Measurements from ENCODE around the gene FRMD4A.
A peak's percentile ranks its signal among the peaks of the same experiment; 100 is the strongest.

The FRMD4A gene

DNA sequence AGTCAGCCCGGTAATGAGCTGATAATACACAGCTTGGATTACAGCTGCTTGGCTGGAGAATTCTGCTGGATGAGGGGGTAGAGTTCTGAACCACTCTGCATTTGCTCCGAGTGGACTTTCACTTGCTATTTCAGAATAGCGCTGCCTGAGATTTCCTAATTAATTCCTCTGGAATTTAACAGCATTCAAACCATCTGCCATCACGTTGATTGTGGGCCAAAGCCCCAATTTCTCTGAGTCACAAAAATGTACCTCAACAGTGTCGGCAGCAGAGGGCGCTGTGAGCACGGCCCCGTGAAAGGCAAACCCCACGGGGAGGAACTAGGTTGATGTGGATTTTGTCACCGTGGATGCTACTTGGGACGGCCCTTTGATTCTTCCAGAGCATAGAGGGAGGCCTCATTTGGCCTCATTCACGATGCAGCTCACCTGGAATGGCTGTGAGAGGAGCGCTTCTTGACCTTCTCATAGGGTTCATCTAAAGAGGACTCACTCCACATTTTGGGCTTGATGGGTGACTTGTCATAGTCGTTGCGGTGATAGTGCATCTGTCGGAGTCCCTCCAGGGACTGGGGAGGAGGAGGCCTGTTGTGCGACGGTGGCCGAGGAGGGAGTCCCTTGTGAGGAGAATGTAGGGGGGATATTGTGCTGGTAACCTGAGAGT, 670.7 kb downstream of the FRMD4A start:
- no peak for FAIRE-seq
- TF ChIP-seq, protein P1, sequence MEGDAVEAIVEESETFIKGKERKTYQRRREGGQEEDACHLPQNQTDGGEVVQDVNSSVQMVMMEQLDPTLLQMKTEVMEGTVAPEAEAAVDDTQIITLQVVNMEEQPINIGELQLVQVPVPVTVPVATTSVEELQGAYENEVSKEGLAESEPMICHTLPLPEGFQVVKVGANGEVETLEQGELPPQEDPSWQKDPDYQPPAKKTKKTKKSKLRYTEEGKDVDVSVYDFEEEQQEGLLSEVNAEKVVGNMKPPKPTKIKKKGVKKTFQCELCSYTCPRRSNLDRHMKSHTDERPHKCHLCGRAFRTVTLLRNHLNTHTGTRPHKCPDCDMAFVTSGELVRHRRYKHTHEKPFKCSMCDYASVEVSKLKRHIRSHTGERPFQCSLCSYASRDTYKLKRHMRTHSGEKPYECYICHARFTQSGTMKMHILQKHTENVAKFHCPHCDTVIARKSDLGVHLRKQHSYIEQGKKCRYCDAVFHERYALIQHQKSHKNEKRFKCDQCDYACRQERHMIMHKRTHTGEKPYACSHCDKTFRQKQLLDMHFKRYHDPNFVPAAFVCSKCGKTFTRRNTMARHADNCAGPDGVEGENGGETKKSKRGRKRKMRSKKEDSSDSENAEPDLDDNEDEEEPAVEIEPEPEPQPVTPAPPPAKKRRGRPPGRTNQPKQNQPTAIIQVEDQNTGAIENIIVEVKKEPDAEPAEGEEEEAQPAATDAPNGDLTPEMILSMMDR (IDR thresholded peaks at IDR 0.05; ENCODE audit: insufficient read depth, missing control alignments): peak; percentile 90

DNA sequence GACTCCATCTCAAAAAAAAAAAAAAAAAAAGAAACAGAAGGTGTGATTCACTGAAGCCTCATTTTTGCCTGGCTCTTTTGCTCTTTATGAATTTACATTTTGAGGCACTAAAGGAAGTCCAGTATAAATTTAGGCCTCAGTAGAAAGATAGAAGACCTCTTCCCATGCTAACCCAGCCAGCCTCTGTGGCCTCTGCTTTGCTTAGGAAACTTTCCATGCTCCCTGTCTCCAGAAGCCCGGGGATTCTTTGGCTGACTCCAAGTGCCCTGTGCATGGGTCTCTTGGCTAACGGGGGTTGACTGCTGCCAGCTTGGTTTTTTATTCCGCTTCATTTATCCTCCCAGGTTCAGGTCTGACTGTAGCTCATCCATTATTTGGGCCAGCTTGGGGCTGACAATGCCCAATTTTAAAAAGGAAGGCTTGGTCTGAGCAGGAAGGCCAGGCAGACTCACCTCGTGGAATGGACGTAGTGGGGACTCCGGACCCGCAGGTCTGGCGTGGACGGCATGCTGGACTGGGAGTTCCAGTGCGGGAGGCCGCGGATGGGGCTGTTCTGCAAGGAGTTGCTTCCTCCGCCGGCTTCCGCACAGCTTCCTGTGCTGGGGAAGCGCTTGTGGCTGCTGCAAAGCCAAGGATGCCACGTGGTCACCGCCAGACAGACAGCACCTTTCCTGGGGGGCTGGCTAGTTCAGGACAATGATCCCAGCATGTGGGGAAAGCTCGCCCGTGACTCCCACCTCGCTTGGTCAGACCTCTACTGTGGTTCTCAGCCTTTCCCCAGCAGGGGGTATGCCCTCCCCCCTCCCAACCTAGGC, 671.6 kb downstream of the FRMD4A start:
- FAIRE-seq (no peak), DNase-seq (ENCODE audit: insufficient read length, low spot score) (no peak)
- TF ChIP-seq, protein P1 (IDR thresholded peaks at IDR 0.05; ENCODE audit: insufficient read depth, missing control alignments): no peak

More for the DNA sequence above, 670.7 kb downstream of the FRMD4A start:
- DNase-seq (ENCODE audit: insufficient read length, low spot score): peak; percentile 66

DNA sequence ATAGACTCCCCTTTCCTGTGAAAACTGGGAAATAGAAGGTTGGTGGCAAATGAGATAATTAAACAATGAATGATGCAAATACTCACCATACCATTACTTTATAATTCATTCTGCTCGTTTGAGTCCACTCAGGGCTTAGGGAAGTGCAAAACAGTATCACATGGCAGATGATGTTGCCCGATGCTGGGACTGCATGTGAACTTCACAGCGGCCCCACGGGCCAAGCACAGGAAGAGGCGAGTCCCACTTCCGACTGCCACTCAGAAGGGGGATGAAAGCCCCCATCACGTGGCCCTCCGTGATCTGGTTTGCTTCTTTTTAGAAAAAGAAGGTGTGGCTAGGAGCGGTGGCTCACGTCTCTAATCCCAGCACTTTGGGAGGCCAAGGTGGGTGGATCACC, 672.5 kb downstream of the FRMD4A start:
- TF ChIP-seq, protein P1 (IDR thresholded peaks at IDR 0.05; ENCODE audit: insufficient read depth, missing control alignments): no peak
- no peak for FAIRE-seq
- no peak for DNase-seq (ENCODE audit: insufficient read length, low spot score)

DNA sequence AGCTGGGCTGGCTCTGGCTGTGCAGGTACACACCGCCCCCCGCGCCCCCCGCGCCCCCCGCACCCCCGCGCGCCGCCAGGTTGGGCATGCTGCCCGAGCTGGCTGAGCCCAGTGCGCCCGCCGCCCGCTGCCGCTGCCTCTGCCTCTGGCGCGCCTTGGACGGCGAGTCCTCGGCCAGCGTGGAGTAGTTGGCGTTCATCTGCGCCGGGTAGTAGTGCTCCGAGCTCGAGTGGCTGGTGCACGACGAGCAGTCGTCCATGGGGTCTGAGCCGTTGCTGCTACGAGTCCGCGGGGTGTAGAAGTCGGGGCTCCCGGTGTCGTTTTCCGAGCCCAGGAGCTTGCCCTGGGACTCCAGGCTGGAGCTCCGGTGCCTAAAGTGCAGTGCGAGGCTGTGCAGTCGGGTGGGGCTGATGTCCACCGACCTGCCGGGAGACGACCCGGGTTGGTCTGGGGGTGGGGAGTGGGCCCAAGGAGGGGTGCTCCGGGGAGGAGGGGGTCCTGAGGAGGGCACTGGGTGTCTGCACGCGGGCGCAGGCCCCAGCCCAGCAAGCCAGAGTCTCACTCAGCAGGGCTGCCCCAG, 673.5 kb downstream of the FRMD4A start:
- no peak for FAIRE-seq
- DNase-seq (ENCODE audit: insufficient read length, low spot score): no peak
- TF ChIP-seq, protein P1 (IDR thresholded peaks at IDR 0.05; ENCODE audit: insufficient read depth, missing control alignments): no peak

DNA sequence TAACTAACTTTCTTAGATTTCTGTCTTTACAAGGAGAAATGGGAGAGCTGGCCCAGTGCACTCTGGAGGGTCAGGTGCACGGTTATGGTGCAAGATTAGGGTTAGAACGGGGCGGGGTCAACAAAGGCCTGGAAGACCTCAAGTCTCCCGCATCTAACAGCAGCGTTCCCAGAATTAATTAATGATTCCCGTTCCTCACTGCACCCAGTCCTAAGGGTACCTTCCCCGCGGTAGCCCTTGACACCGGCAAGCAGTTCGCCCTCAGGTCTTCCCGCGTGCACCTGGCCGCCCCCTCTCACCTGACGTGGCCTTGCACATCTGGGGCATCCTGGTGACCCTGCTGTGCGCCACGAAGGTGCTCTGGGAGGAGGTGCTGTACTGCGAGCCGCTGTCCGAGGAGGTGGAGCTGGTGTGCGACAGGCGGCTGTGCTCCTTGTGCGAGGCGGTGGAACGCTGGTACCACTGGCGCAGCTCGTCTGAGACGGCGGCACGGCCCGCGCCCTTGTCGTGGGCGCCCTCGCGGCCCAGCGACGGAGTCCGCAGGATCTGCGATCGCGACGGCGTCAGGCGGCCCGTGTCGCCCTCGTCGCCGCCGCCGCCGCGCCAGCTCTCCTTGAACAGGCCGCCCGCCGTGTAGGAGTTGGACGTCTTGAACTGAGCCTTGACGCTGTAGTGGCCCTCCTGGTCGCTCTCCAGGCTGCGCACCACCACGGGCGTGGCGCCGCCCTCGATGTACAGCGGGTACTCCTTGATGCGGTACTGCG, 674.2 kb downstream of the FRMD4A start:
- FAIRE-seq (no peak), DNase-seq (ENCODE audit: insufficient read length, low spot score) (no peak)
- TF ChIP-seq, protein P1 (IDR thresholded peaks at IDR 0.05; ENCODE audit: insufficient read depth, missing control alignments): no peak

DNA sequence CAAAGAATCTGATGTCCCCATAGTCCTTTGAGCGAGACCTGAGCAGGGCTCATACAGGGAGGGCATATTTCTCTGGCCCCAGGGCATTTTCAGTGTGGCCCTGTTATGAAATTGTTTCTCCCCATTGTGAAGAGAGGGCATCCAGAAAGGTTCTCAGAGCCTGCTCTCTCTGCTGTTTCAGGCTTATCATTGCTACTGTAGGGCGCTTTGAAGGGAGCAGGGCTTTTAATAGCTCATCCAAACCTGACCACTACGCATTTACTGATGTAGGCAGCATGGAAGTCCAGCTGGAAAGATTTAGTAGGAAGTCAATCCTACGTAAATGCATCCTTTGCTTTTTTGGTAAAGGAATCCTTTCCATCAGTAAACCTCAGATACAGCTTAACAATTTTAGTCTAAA, 675.9 kb downstream of the FRMD4A start:
- FAIRE-seq: no peak
- no peak for DNase-seq (ENCODE audit: insufficient read length, low spot score)
- TF ChIP-seq, protein P1 (IDR thresholded peaks at IDR 0.05; ENCODE audit: insufficient read depth, missing control alignments): no peak

Measured in D721Med (cell line).